LNCAP (cell line): ENCODE results near the gene EDARADD.

Source experiments
- CTCF ChIP-seq: fragments of 450-650 bp; IDR thresholded peaks from 2 replicates; pipeline ENCODE4 v1.5.1; 2017; ENCODE audit warnings: mild to moderate bottlenecking

The EDARADD gene

GRCh38 chr1:236520445-236521005 is 126.4 kb downstream of the EDARADD start:
- TF ChIP-seq CTCF = no peak

- no peak for TF ChIP-seq CTCF
These were observed 129.0 kb downstream of the EDARADD start for GRCh38 chr1:236522937-236523703.

GRCh38 chr1:236523704-236524141 is 129.6 kb downstream of the EDARADD start, which contains the start of gene LGALS8:
Gene LGALS8, plus strand, starts transcription at chr1:236523982. Its CDS starts 2,089 bp downstream, at chr1:236526071.
- no peak for TF ChIP-seq CTCF

- no peak for TF ChIP-seq CTCF
These were observed 130.2 kb downstream of the EDARADD start for GRCh38 chr1:236524142-236524894.

- no peak for TF ChIP-seq CTCF
These were observed 130.8 kb downstream of the EDARADD start for GRCh38 chr1:236524895-236525184.

GRCh38 chr1:236526079-236526478 is 132.0 kb downstream of the EDARADD start:
- TF ChIP-seq CTCF = no peak

- TF ChIP-seq CTCF = no peak
These were observed 136.2 kb downstream of the EDARADD start for GRCh38 chr1:236530286-236530685.
